Astrocyte (in vitro differentiated cells and primary cell): Measurements from ENCODE around the gene RNASEL. TPM values are rescaled to one million over a fixed set of nuclear protein-coding genes. Genes with fewer than 3 reads are reported as not detected.

ENCODE experiments used
- DNase-seq: peaks from one replicate; pipeline ENCODE4 v3.0.0-alpha.2; 2010; ENCODE audit warnings: low read depth
- FAIRE-seq: peaks from 2 replicates; lab custom pipeline; 2011; peaks lifted over from hg19 to GRCh38; lab: Jason Lieb, UNC
- H2AFZ ChIP-seq: 2 replicates; pipeline ENCODE4 v1.6.0; 2012; ENCODE audit warnings: low read depth, low read length, inconsistent platforms
- H3K27ac ChIP-seq: 2 replicates; pipeline ENCODE4 v1.5.1; 2011; ENCODE audit warnings: low read depth, low read length, inconsistent platforms
- H3K27me3 ChIP-seq: 2 replicates; pipeline ENCODE4 v1.6.0; 2011; ENCODE audit warnings: low read length, inconsistent platforms; ENCODE audit not compliant: insufficient read depth
- H3K36me3 ChIP-seq: 2 replicates; pipeline ENCODE4 v1.5.1; 2011; ENCODE audit warnings: low read length, inconsistent platforms; ENCODE audit not compliant: insufficient read depth
- H3K4me1 ChIP-seq: 2 replicates; pipeline ENCODE4 v1.5.1; 2011; ENCODE audit warnings: low read length, inconsistent platforms; ENCODE audit not compliant: insufficient read depth
- H3K4me2 ChIP-seq: 2 replicates; pipeline ENCODE4 v1.6.0; 2012; ENCODE audit warnings: low read length, inconsistent platforms
- H3K4me3 ChIP-seq: 2 replicates; pipeline ENCODE4 v1.5.1; 2011; ENCODE audit warnings: low read depth, mild to moderate bottlenecking, low read length, inconsistent platforms; ENCODE audit not compliant: insufficient read depth
- H3K79me2 ChIP-seq: 2 replicates; pipeline ENCODE4 v1.6.0; 2012; ENCODE audit warnings: mild to moderate bottlenecking, low read length, inconsistent platforms; ENCODE audit not compliant: insufficient read depth
- H3K9ac ChIP-seq: 2 replicates; pipeline ENCODE4 v1.6.0; 2012; ENCODE audit warnings: mild to moderate bottlenecking, low read length, inconsistent platforms
- H3K9me3 ChIP-seq: 2 replicates; pipeline ENCODE4 v1.5.1; 2012; ENCODE audit warnings: low read depth, mild to moderate bottlenecking, low read length, inconsistent platforms; ENCODE audit not compliant: insufficient read depth
- H4K20me1 ChIP-seq: 2 replicates; pipeline ENCODE4 v1.6.0; 2012; ENCODE audit warnings: low read length, inconsistent platforms; ENCODE audit not compliant: insufficient read depth
- H3K27ac Mint-ChIP-seq: one replicate; pipeline ENCODE4 v1.8.0; 2021; ENCODE audit warnings: mild to moderate bottlenecking, mixed read lengths; ENCODE audit not compliant: unreplicated experiment
- H3K27me3 Mint-ChIP-seq: one replicate; pipeline ENCODE4 v1.8.0; 2021; ENCODE audit warnings: low read depth, mixed read lengths; ENCODE audit not compliant: unreplicated experiment
- H3K36me3 Mint-ChIP-seq: one replicate; pipeline ENCODE4 v1.8.0; 2021; ENCODE audit warnings: low read depth, mixed read lengths; ENCODE audit not compliant: unreplicated experiment
- H3K4me1 Mint-ChIP-seq: one replicate; pipeline ENCODE4 v1.8.0; 2021; ENCODE audit warnings: low read depth, mixed read lengths; ENCODE audit not compliant: unreplicated experiment
- H3K4me3 Mint-ChIP-seq: one replicate; pipeline ENCODE4 v1.8.0; 2021; ENCODE audit warnings: mild to moderate bottlenecking, moderate library complexity, mixed read lengths; ENCODE audit not compliant: unreplicated experiment
- H3K9me3 Mint-ChIP-seq: one replicate; pipeline ENCODE4 v1.8.0; 2021; ENCODE audit warnings: mild to moderate bottlenecking, mixed read lengths; ENCODE audit not compliant: unreplicated experiment
- EZH2 ChIP-seq: IDR thresholded peaks from 2 replicates; pipeline ENCODE4 v1.6.1; 2012; ENCODE audit warnings: mild to moderate bottlenecking, low read length, inconsistent platforms; ENCODE audit not compliant: insufficient read depth
- total RNA-seq: library from RNA; stranded (reverse); gene quantifications from 2 replicates; pipeline ENCODE4 v1.2.1, GENCODE V29; 2021
- TF ChIP-seq, protein P1 (sequence below): IDR thresholded peaks from 2 replicates; pipeline ENCODE4 v1.5.1; 2011; ENCODE audit warnings: low read depth, mild to moderate bottlenecking, inconsistent platforms, low read length, moderate library complexity; ENCODE audit not compliant: insufficient read depth

RNASEL gene
- total RNA-seq, 1 donor from 2014 or later, result 1.8 TPM

DNA sequence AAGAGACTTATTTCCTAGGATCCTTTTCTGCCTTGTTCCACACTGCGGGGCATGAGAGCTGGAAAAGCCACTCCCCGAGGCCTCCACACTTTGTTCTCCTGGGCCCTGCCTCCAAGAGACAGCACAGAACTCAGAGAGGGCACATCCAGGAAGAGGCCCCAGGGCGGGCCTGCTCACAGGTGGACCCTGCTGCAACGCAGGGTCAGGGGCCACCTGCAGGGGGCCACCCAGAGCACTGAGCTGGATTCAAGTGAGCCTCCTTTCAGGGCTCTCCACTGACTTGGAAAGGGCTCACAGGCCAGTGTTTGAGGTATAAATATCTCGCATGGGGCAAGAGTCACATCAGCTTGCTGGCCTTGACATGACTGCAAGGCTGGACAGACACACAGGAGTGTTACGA lies 10.3 kb upstream of the RNASEL start:
- Histone ChIP-seq H2AFZ (no peak overlapping the region), H3K4me3 (no peak overlapping the region), H3K9me3 (no peaks in the 10 kb centered on the region), H3K9ac (no peak overlapping the region), H3K79me2 (no peaks in the 10 kb centered on the region), H3K36me3 (no peaks in the 10 kb centered on the region), H3K4me1 (peaks cover 6% of the 10 kb centered on the region), H3K27ac (no peak overlapping the region), H4K20me1 (peaks cover 4% of the 10 kb centered on the region), H3K4me2 (no peak overlapping the region), H3K27me3 (peaks cover 6% of the 10 kb centered on the region)
- Mint-ChIP-seq H3K36me3 (peaks cover 5% of the 10 kb centered on the region), H3K27me3 (peaks cover 13% of the 10 kb centered on the region), H3K27ac (no peak overlapping the region), H3K4me3 (no peak overlapping the region), H3K9me3 (no peaks in the 10 kb centered on the region), H3K4me1 (peaks cover 5% of the 10 kb centered on the region)
- TF ChIP-seq, protein P1, sequence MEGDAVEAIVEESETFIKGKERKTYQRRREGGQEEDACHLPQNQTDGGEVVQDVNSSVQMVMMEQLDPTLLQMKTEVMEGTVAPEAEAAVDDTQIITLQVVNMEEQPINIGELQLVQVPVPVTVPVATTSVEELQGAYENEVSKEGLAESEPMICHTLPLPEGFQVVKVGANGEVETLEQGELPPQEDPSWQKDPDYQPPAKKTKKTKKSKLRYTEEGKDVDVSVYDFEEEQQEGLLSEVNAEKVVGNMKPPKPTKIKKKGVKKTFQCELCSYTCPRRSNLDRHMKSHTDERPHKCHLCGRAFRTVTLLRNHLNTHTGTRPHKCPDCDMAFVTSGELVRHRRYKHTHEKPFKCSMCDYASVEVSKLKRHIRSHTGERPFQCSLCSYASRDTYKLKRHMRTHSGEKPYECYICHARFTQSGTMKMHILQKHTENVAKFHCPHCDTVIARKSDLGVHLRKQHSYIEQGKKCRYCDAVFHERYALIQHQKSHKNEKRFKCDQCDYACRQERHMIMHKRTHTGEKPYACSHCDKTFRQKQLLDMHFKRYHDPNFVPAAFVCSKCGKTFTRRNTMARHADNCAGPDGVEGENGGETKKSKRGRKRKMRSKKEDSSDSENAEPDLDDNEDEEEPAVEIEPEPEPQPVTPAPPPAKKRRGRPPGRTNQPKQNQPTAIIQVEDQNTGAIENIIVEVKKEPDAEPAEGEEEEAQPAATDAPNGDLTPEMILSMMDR, result no peak
- no peak for TF ChIP-seq EZH2
- no peak for FAIRE-seq
- no peak for DNase-seq

DNA sequence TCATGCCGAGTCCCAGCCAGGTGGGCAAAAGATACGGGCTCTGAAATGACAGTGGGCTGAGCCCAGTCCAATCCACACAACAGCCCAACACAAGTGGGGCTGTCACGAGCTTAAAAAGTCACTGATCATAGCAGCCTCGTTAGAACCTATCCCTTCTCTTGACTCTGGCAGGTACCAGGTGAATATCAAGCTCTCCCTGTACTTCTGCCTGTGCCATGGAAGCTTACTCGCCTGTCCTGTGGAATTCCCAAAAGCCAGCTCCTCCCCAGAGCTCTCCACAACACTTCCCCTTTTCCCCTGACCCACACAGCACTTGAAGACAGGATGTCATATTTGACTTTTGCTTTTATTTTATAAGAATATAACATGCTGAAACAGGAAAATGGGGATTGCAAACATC lies 9.2 kb upstream of the RNASEL start:
- Mint-ChIP-seq H3K4me3 (no peak overlapping the region), H3K4me1 (no peaks in the 10 kb centered on the region), H3K27ac (no peak overlapping the region), H3K36me3 (peaks cover 5% of the 10 kb centered on the region), H3K9me3 (no peaks in the 10 kb centered on the region), H3K27me3 (peaks cover 12% of the 10 kb centered on the region)
- Histone ChIP-seq H3K9me3 (no peaks in the 10 kb centered on the region), H2AFZ (no peak overlapping the region), H3K27ac (no peak overlapping the region), H3K79me2 (no peaks in the 10 kb centered on the region), H3K4me3 (no peak overlapping the region), H4K20me1 (peaks cover 4% of the 10 kb centered on the region), H3K36me3 (no peaks in the 10 kb centered on the region), H3K9ac (no peak overlapping the region), H3K4me1 (no peaks in the 10 kb centered on the region), H3K4me2 (no peak overlapping the region), H3K27me3 (peaks cover 2% of the 10 kb centered on the region)
- TF ChIP-seq, protein P1, result no peak
- TF ChIP-seq EZH2, result no peak
- FAIRE-seq (no peak), DNase-seq (no peak)

DNA sequence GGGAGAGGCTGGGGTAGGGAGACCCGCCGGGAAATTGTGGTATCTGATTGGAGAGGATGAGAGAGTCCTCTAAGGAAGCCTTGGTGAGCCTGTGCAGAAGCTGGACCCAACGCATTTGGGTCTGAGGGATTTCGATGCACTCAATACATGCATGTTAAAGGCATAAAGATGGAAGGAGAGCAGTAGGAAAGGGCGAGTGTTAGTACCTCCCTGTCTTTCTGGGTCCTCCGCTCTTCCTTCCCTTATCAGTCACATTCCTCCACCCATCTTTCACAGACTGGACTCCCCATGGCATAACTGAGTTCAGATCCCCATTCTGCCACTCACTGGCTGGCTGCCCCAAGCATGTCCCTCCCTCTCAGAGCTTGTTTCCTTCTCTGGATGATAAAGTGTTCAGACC lies 7.9 kb upstream of the RNASEL start:
- Mint-ChIP-seq H3K9me3 (no peaks in the 10 kb centered on the region), H3K4me1 (no peaks in the 10 kb centered on the region), H3K36me3 (peaks cover 2% of the 10 kb centered on the region), H3K27me3 (peaks cover 12% of the 10 kb centered on the region), H3K4me3 (no peak overlapping the region), H3K27ac (no peak overlapping the region)
- no peak overlapping the region for H2AFZ ChIP-seq
- no peak for DNase-seq
- H3K4me1 ChIP-seq, result no peaks in the 10 kb centered on the region
- FAIRE-seq, result no peak
- no peaks in the 10 kb centered on the region for H3K9me3 ChIP-seq
- no peak overlapping the region for H3K4me2 ChIP-seq
- no peaks in the 10 kb centered on the region for H3K79me2 ChIP-seq
- no peak overlapping the region for H3K9ac ChIP-seq
- TF ChIP-seq, protein P1, result no peak
- TF ChIP-seq EZH2, result no peak
- H4K20me1 ChIP-seq, result peaks cover 4% of the 10 kb centered on the region
- H3K27me3 ChIP-seq, result no peaks in the 10 kb centered on the region
- no peak overlapping the region for H3K27ac ChIP-seq
- no peak overlapping the region for H3K4me3 ChIP-seq
- H3K36me3 ChIP-seq, result no peaks in the 10 kb centered on the region
